Measurements from ENCODE around the gene UTY.

DNA sequence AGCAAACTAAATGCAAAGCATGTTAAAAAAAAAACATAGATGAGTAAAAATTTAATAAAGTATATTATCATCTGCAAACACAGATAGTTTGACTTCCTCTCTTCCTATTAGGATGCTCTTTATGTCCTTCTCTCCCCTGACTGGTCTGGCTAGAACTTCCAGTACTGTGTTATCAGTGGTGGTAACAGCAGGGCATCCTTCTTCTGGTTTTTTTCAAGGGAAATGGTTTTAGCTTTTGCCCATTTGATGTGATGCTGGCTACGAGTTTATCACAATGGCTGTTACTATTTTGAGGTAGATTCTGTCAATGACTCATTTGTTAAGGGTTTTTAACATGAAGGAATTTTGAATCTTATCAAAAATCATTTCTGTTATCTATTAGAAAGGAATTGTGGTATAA lies 34.3 kb downstream of the UTY start:
- TF ChIP-seq, protein P1, sequence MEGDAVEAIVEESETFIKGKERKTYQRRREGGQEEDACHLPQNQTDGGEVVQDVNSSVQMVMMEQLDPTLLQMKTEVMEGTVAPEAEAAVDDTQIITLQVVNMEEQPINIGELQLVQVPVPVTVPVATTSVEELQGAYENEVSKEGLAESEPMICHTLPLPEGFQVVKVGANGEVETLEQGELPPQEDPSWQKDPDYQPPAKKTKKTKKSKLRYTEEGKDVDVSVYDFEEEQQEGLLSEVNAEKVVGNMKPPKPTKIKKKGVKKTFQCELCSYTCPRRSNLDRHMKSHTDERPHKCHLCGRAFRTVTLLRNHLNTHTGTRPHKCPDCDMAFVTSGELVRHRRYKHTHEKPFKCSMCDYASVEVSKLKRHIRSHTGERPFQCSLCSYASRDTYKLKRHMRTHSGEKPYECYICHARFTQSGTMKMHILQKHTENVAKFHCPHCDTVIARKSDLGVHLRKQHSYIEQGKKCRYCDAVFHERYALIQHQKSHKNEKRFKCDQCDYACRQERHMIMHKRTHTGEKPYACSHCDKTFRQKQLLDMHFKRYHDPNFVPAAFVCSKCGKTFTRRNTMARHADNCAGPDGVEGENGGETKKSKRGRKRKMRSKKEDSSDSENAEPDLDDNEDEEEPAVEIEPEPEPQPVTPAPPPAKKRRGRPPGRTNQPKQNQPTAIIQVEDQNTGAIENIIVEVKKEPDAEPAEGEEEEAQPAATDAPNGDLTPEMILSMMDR (IDR thresholded peaks at IDR 0.05; ENCODE audit: low read depth, low read length, missing input control), result no peak
- TF ChIP-seq YY1 (IDR thresholded peaks at IDR 0.05), result no peak
- TF ChIP-seq, protein P2, sequence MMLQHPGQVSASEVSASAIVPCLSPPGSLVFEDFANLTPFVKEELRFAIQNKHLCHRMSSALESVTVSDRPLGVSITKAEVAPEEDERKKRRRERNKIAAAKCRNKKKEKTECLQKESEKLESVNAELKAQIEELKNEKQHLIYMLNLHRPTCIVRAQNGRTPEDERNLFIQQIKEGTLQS (IDR thresholded peaks at IDR 0.05), result no peak
- TF ChIP-seq GABPA (IDR thresholded peaks at IDR 0.05 in 1 of 2, conservative IDR thresholded peaks at IDR 0.05 in 1 of 2), result no peak
- no peak for TF ChIP-seq RAD21 (IDR thresholded peaks at IDR 0.05)
